ENCODE data around the gene TLN1. TPM values are rescaled to one million over a fixed set of nuclear protein-coding genes. Genes with fewer than 3 reads are reported as not detected.

Gene TLN1
- total RNA-seq, 3 donors from 2014 or later = 163 to 497 (median 215) TPM

DNA sequence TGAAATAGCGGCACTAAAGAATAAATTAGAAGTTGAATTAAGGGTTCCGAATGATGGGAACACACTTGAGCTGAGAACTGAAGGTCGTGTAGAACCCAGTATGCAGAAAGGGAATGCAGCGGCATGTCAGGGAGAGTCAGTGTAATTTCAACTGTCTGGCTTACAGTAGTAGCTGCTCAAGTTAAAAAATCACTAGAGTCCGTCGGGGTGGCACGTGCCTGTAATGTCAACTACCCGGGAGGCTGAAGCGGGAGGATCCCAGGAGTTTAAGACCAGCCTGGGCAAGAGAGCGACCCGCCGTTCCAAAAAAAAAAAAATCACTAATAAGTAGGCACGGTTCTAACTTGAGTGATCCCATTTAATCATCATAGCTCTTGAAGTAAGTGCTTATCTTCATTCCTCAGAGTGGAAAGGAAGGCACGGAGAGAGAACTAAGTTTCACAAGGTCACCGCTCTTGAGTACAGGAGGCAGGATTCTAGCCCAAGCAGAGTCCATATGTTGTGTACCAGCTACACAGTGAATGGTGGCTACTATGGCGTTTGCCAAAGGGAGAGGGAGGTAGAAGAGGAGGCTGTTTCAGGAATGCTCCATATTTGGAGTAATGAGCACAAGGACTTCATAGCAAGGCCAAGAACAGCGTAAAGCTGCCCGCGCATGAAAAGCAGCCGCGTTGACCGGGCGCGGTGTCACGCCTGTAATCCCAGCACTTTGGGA, 75.0 kb downstream of the TLN1 start:
- TF ChIP-seq POLR2AphosphoS5 (IDR thresholded peaks at IDR 0.05) = no peak
- TF ChIP-seq, protein P1, sequence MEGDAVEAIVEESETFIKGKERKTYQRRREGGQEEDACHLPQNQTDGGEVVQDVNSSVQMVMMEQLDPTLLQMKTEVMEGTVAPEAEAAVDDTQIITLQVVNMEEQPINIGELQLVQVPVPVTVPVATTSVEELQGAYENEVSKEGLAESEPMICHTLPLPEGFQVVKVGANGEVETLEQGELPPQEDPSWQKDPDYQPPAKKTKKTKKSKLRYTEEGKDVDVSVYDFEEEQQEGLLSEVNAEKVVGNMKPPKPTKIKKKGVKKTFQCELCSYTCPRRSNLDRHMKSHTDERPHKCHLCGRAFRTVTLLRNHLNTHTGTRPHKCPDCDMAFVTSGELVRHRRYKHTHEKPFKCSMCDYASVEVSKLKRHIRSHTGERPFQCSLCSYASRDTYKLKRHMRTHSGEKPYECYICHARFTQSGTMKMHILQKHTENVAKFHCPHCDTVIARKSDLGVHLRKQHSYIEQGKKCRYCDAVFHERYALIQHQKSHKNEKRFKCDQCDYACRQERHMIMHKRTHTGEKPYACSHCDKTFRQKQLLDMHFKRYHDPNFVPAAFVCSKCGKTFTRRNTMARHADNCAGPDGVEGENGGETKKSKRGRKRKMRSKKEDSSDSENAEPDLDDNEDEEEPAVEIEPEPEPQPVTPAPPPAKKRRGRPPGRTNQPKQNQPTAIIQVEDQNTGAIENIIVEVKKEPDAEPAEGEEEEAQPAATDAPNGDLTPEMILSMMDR (IDR thresholded peaks at IDR 0.05) = no peak
- no peak for TF ChIP-seq POLR2A (IDR thresholded peaks at IDR 0.05)
- H3K36me3 ChIP-seq = no peaks in the 10 kb centered on the region
- intact Hi-C loops (cut with DNase I; ENCODE audit: low total_unique reads) = loop anchor here (5.0 kb wide), 1 partner anchor 175 kb away; no protein-coding TSS in a partner anchor
- no peaks in the 10 kb centered on the region for H3K9me3 ChIP-seq
- no peaks in the 10 kb centered on the region for H3K4me1 ChIP-seq
- H3K4me3 ChIP-seq = peak overlapping the region; percentile 89 to 96 (median 92)
- H3K27ac ChIP-seq = peak overlapping the region; percentile 98
- peak in 1 of 2 donors; percentile 53 for DNase-seq (ENCODE audit: low spot score in 2 of 2)
- H3K27me3 ChIP-seq = no peaks in the 10 kb centered on the region

DNA sequence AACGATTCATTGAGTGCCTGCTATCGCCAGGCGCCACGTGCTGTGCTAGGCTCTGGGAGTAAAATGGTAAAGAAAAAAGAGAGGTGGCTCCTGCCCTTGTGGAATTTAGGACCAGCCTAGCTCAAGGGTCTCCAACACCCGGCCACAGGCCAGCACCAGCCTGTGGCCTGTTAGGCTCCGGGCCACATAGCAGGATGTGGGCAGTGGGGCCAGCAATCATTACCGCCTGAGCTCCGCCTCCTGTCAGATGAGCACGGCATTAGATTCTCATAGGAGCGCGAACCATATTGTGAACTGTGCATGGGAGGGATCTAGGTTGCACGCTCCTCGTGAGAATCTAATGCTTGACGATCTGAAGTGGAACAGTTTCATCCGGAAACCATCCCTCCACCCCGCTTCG, 75.6 kb downstream of the TLN1 start:
- no peak for TF ChIP-seq POLR2A (IDR thresholded peaks at IDR 0.05)
- TF ChIP-seq, protein P1 (IDR thresholded peaks at IDR 0.05) = no peak
- no peak for TF ChIP-seq POLR2AphosphoS5 (IDR thresholded peaks at IDR 0.05)
- intact Hi-C loops (cut with DNase I; ENCODE audit: low total_unique reads) = loop anchor here (5.0 kb wide), 1 partner anchor 176 kb away; no protein-coding TSS in a partner anchor
- no peaks in the 10 kb centered on the region for H3K4me1 ChIP-seq
- H3K27me3 ChIP-seq = no peaks in the 10 kb centered on the region
- H3K4me3 ChIP-seq = no peak overlapping the region
- no peak for DNase-seq (ENCODE audit: low spot score in 2 of 2)
- H3K27ac ChIP-seq = peak overlapping the region in 1 of 2 donors; percentile 98
- H3K36me3 ChIP-seq = no peaks in the 10 kb centered on the region
- no peaks in the 10 kb centered on the region for H3K9me3 ChIP-seq

DNA sequence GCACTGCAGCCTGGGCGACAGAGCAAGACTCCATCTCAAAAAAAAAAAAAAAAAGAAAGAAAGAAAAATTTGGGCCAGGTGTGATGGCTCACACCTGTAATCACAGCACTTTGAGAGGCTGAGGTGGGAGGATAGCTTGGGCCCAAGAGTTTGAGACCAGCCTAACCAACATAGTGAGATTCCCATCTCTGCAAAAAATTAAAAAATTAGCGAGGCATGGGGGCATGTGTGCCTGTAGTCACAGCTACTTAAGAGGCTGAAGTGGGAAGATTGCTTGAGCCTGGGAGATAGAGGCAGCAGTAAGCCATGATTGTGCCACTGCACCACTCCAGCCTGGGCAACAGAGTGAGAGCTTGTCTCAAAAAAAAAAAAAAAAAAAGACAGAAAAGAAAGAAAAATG, 78.4 kb downstream of the TLN1 start:
- no peaks in the 10 kb centered on the region for H3K36me3 ChIP-seq
- TF ChIP-seq POLR2AphosphoS5 (IDR thresholded peaks at IDR 0.05) (no peak), POLR2A (IDR thresholded peaks at IDR 0.05) (no peak)
- TF ChIP-seq, protein P1 (IDR thresholded peaks at IDR 0.05) = no peak
- H3K4me1 ChIP-seq = no peaks in the 10 kb centered on the region
- H3K4me3 ChIP-seq = no peak overlapping the region
- no peak for DNase-seq (ENCODE audit: low spot score in 2 of 2)
- H3K27ac ChIP-seq = no peak overlapping the region
- intact Hi-C loops (cut with DNase I; ENCODE audit: low total_unique reads) = loop anchor here (5.0 kb wide), 1 partner anchor 46 kb away; the partner anchor contains the start of gene TESK1
- H3K9me3 ChIP-seq = no peaks in the 10 kb centered on the region
- H3K27me3 ChIP-seq = no peaks in the 10 kb centered on the region

DNA sequence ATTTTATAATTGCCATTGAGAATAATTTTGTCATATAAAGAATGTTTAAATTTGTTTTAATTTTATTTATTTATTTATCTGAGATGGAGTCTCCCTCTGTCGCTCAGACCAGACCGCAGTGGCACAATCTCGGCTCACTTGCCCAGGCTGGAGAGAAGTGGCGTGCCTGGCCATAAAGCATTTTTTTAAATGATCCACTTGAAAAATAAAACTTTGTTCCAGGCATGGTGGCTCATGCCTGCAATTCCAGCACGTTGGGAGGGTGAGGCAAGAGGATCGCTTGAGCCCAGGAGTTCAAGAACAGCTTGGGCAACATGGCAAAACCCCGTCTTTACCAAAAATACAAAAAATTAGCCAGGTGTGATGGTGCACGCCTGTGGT, 79.2 kb downstream of the TLN1 start:
- no peaks in the 10 kb centered on the region for H3K9me3 ChIP-seq
- TF ChIP-seq, protein P1 (IDR thresholded peaks at IDR 0.05) = no peak
- TF ChIP-seq POLR2A (IDR thresholded peaks at IDR 0.05) (no peak), POLR2AphosphoS5 (IDR thresholded peaks at IDR 0.05) (no peak)
- no peak overlapping the region for H3K27ac ChIP-seq
- no peak overlapping the region for H3K4me3 ChIP-seq
- no peaks in the 10 kb centered on the region for H3K27me3 ChIP-seq
- no peaks in the 10 kb centered on the region for H3K36me3 ChIP-seq
- H3K4me1 ChIP-seq = no peaks in the 10 kb centered on the region
- intact Hi-C loops (cut with DNase I; ENCODE audit: low total_unique reads) = loop anchor here (5.0 kb wide), 1 partner anchor 46 kb away; the partner anchor contains the start of gene TESK1
- no peak for DNase-seq (ENCODE audit: low spot score in 2 of 2)

Data from breast epithelium (tissue), 4 donors.